GM21360 (cell line): ENCODE results near the gene POLR1A.

Source experiments
- ATAC-seq: cut with Tn5 transposase; IDR thresholded peaks from one replicate; pipeline ENCODE4 v1.9.1; 2021; ENCODE audit warnings: mild to moderate bottlenecking, moderate library complexity; ENCODE audit not compliant: unreplicated experiment

The POLR1A gene

GRCh38 chr2:86065512-86065911 is 40.2 kb downstream of the POLR1A start:
- ATAC-seq = no peak

DNA sequence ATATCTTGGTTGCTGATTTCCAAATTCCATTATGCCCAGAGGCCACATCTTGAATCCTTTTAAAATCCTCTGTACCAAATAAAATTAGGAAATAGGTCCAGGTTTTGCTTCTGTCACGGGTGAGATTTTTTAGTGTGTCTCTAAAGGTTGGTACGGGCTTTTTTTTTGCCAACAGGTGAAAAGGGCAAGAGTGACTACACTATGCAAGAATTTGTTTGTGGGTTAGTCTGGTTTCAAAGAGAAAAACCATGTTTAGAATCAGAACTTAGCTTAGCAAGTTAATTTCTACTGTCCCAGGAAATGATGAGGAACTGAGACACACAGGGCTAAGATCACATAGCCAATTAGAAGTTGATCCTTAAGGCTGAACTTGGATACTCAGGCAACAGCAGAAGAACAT is 41.7 kb downstream of the POLR1A start:
- ATAC-seq = no peak

GRCh38 chr2:86062043-86062442 is 43.6 kb downstream of the POLR1A start:
- no peak for ATAC-seq

- ATAC-seq = no peak
Measured at GRCh38 chr2:86056590-86057331, 48.9 kb downstream of the POLR1A start.

DNA sequence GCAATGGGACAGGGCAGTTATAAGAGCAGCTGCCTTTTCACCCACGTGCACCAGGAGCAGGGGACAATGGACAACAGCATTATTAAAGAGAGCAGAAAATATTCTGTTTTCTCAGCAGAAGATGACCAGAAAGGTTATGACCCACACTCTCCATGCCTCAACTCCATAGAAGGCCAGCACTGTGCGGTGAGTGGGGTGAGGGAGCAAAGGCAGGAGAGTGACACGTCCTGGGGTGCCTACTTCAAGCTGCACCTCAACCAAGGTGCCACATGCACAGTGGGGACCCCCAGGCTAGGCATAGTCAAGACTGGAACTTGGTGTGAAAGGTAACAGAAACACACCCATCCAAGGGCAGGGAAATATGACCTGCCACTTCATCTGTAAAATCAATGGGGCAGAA is 50.4 kb downstream of the POLR1A start:
- no peak for ATAC-seq

GRCh38 chr2:86054535-86055082 is 51.1 kb downstream of the POLR1A start:
- ATAC-seq = no peak

DNA sequence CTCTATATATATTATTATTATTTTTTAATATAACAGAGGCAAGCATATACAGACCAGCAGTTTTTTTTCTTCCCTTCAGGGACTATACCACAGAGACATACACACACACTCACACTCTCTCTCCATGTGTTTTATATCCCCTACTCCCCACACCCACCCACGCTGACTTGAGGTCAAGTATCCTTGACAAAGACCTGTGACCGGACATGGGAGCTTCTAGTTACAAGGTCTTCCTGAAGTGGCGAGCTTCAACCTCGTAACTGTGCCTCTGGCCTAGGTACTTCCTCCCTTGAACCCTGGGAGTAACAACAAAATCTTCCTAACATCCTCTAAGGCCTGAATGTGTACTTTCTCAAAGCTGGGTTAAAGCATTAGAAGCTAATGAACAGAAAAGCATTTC is 52.5 kb downstream of the POLR1A start:
- ATAC-seq = no peak

DNA sequence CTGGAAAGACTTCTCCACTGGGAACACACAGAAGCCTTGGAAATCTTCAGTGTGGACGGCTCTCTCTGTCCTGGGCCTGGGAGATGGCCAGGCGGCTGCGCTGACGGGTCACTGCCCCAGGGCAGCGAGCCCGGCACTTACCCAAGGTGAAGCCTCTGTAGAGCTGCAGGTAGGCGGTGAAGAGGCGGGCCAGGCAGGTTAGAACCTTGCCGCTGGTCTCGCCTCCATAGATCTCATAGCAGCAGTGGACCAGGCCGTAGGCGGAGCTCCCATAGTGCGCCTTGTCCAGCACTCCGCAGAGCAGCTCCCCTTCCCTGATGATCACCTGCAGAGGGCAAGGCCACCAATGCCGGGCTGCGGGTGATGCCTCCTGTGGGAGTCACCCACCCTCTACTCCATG is 53.0 kb downstream of the POLR1A start:
- ATAC-seq = no peak

DNA sequence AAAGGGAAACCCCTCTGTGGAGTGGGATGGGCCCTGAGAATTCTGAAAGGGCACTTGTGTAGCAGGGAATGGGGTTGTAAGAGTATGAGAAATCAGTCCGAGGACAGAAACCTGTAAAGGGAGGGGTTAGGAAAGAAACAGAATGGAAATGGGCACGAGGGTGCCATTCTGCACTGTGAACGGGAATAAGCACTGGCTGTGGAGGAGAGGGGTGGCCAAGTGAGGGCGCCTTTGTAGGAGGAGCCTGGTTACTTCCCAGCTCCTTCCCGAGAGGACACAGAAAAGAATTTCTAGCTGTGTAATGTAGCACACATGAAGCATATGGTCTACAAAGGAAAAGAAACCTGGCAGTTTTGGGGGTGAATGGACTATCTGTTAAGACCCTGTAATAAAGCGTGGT is 53.4 kb downstream of the POLR1A start:
- no peak for ATAC-seq

DNA sequence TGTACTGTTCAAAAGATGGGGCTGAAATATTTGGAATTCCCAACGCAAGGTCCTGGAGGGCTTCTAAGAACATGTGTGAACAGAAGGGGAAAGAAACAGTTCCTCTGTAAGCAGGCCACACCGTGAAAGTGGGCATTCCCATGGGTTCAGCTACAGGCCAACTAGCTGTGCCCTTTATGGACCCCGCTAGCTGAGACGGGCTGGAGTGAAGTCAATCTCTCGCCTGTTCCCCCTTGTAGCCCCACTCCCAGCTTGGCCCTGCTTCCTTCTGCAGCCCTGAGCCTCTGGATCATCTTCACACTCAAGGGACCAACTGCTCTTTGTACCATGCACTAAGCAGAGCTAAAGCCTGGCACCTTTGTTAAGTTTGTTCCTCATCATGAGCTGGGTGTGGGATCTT is 55.4 kb downstream of the POLR1A start:
- ATAC-seq = no peak

DNA sequence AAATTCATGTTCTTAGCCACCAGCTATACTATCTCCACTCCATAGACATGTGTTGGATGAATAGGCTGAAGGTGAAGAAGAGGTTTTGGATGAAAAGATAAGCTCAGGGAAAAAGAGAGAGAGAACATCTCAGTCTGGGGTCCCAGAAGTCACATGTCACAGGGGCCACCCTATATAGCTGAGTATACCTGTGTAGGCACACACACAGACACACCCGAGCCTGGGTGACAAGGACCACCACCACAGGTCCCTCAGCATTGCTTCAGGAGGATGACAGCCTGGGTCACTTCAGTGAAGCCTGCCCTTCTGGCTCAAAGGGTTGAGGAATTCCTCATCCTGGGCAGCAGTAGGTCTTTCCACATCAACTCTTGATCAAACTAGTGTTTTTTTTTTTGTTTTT is 56.2 kb downstream of the POLR1A start:
- no peak for ATAC-seq

DNA sequence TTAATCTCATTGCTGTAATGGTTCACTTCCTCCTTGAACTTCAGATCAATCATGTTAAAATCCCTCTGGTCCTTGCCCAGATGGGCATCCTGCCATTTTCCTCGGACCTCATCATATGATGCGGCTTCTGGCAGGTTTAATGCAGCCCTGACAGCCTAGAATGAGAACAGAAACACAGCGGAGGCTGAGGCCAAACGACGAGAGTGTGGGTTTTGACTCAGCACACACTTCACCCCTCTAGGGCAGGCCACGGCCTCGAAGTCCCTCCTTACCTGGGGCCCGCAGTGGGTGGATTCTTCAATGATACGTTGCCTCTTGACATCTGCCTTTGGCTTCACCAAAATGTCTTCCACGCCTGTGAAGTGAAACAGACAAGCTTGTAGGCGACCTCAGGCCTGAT is 56.8 kb downstream of the POLR1A start:
- no peak for ATAC-seq

- ATAC-seq = no peak
Measured at GRCh38 chr2:86048383-86048701, 57.3 kb downstream of the POLR1A start.

DNA sequence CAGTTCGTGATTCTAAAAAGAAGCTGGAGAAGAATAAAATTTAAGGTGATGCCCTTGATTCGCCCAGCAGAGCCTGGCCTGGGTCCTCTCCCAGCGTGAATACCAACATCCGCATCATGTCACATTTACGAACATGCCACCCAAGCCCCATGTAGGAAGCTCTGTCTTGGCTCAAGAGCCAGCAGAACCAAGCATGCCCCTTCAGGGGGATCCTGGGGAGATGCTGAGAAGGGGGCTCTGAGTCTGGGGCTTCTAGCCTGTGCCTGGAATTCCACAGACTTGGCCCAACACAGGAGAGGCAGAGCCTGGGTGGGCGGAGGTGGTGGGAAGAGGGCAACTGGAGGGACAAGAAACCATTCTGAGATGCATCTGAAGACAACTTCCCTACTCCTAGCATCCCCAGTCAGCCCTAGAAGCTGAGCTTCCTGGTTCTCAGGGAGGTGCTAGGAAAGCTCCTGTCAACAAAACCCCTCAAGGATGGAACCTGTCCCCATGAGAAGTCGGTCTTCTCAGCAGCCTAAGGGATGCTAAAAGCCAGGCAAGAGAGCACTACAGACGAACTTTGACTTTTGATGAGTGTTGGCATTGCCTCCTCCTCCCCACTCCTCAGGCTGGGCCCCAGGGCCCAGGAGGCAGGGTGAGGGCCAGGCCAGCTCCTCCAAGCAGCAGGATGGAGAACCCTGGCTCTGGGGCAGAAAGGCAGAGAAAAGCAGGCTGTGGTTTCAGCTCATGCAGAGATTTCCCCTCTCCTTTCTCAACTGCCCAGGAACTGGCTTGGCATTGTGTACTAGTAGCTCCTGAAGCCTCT is 57.9 kb downstream of the POLR1A start:
- no peak for ATAC-seq

GRCh38 chr2:86045541-86045940 is 60.1 kb downstream of the POLR1A start:
- ATAC-seq = no peak

DNA sequence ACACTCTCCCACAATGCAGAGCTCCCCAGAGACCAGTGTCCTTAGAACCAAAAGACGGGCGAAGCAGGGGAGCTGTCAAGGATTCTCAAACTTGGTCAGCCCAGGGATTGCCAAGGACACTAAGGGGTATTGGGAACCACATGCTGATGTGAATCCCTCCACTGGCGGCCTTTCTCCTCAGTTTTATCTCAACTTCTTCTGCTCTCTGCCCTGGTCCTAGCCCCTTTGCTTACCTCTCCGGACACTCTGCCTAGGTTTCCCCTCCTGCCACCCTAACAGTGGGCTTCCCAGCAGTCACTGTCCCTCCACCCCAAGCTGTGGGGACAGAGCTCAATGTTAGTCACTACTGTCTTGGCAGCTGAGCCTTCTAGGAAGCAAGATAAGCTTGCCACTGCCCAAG is 61.1 kb downstream of the POLR1A start:
- no peak for ATAC-seq

DNA sequence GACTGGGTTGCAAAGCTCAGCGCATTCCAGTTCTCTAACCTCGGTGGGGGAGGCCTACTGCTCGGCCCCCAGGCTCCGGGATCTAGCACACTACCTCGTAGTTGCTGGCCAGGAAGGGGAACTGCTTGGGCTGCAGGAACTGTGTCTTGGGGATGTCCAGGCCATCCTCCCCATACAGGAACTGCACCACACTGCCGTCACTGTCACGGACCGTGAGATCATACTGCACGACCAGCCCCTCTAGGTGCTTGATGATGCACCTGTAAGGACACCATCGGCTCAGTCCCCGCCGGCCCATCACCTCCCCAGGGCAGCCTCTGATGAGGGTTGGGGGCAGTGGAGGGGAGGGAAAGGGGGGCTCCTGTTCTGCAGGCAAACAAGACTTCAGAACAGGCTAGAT is 61.6 kb downstream of the POLR1A start:
- ATAC-seq = no peak

GRCh38 chr2:86042256-86043168 is 63.2 kb downstream of the POLR1A start:
- ATAC-seq = no peak

DNA sequence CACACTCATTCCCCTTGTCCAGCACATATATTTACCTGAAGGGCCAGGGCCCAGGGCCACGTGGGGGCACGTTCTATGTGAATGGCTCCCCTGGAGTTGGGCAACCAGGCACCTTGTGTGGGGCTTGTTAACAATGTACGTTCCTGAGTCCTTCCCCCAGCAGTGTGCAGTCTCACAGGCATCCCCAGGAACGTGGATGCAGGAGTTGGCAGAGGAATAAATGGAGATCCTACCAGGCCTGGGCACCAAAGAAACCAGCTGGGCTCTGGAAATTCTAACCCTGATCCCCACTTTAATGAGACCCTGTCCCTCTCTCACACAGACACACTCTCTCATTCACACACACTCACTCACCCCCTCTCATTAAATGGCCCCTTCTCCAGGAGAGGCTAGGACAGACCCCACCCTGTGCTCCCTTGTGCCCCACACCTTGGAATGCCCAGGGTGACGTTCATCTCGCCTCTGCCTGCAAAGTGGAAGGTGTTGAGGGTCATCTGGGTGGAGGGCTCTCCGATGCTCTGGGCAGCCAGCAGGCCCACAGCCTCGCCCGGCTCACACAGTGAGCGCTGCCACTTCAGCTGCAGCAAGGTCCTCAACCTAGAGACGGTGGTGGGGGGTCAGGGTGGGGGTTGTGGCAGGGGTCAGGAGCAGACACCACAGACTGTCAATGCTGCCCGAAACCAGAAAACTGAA is 65.6 kb downstream of the POLR1A start:
- no peak for ATAC-seq

GRCh38 chr2:86039178-86039962 is 66.3 kb downstream of the POLR1A start:
- no peak for ATAC-seq
